Endodermal cell (in vitro differentiated cells): Measurements from ENCODE around the gene RHOH. TPM values are rescaled to one million over a fixed set of nuclear protein-coding genes. Genes with fewer than 3 reads are reported as not detected.

Source experiments
- DNase-seq: peaks from one replicate; pipeline ENCODE4 v3.0.0-alpha.2; 2017
- H3K27ac ChIP-seq: 2 replicates; pipeline ENCODE4 v1.5.1; 2013; ENCODE audit warnings: mild to moderate bottlenecking, low read depth, low read length, moderate library complexity
- H3K27me3 ChIP-seq: 2 replicates; pipeline ENCODE4 v1.6.1; 2013; ENCODE audit warnings: mild to moderate bottlenecking, low read length, moderate library complexity; ENCODE audit not compliant: insufficient read depth, control insufficient read depth, poor library complexity, severe bottlenecking
- H3K36me3 ChIP-seq: 2 replicates; pipeline ENCODE4 v1.7.0; 2013; ENCODE audit warnings: mild to moderate bottlenecking, low read length, moderate library complexity; ENCODE audit not compliant: control insufficient read depth, insufficient read depth
- H3K4me1 ChIP-seq: one replicate; pipeline ENCODE4 v1.7.0; 2013; ENCODE audit warnings: low read length; ENCODE audit not compliant: control insufficient read depth, insufficient read depth
- H3K4me3 ChIP-seq: 2 replicates; pipeline ENCODE4 v1.5.1; 2013; ENCODE audit warnings: mild to moderate bottlenecking, low read length, moderate library complexity
- H3K9ac ChIP-seq: 2 replicates; pipeline ENCODE4 v1.6.1; 2013; ENCODE audit warnings: mild to moderate bottlenecking, low read length, moderate library complexity; ENCODE audit not compliant: poor library complexity, severe bottlenecking; ENCODE audit errors: extremely low read depth
- H3K9me3 ChIP-seq: 2 replicates; pipeline ENCODE4 v1.6.1; 2013; ENCODE audit warnings: mild to moderate bottlenecking, low read length, moderate library complexity; ENCODE audit not compliant: control insufficient read depth
- H3K27ac Mint-ChIP-seq: 2 replicates; pipeline ENCODE4 v1.8.0; 2020; ENCODE audit warnings: mixed read lengths
- H3K27me3 Mint-ChIP-seq: 2 replicates; pipeline ENCODE4 v1.8.0; 2021; ENCODE audit warnings: mild to moderate bottlenecking, mixed read lengths; ENCODE audit not compliant: insufficient read depth
- H3K36me3 Mint-ChIP-seq: 2 replicates; pipeline ENCODE4 v1.8.0; 2020; ENCODE audit warnings: low read depth, mixed read lengths
- H3K4me1 Mint-ChIP-seq: 2 replicates; pipeline ENCODE4 v1.8.0; 2020; ENCODE audit warnings: mixed read lengths
- H3K4me3 Mint-ChIP-seq: 2 replicates; pipeline ENCODE4 v1.8.0; 2020; ENCODE audit warnings: mild to moderate bottlenecking, moderate library complexity, mixed read lengths
- H3K9me3 Mint-ChIP-seq: 2 replicates; pipeline ENCODE4 v1.8.0; 2020; ENCODE audit warnings: mild to moderate bottlenecking, mixed read lengths
- CTCF ChIP-seq: fragments of 200-600 bp; sonication (generic); conservative IDR thresholded peaks from 2 replicates; pipeline ENCODE4 v1.5.0; 2021; ENCODE audit warnings: antibody characterized with exemption, mild to moderate bottlenecking
- WGBS, 2 experiments: methylation state at CpG; one replicate each; pipeline versions ENCODE4 v1.1.5 to v1.1.7; 2013; ENCODE audit warnings: missing lambda C conversion rate in 2 of 2, mixed read lengths in 1 of 2; ENCODE audit not compliant: insufficient coverage in 1 of 2, insufficient read length in 1 of 2; 5-methylcytosine and 5-hydroxymethylcytosine counted together
- total RNA-seq, 2 donors: library from RNA; stranded (reverse); fragmentation: NEBNext Ultra II Directional in 1 of 2; extraction: Animal tissue kit (Norgen Biotek cat#: 25700) in 1 of 2; gene quantifications; 2 replicates in 1 of 2; 3 replicates in 1 of 2; pipeline ENCODE4 v1.2.1, GENCODE V29; 2021

RHOH gene
- total RNA-seq, 2 donors from 2014 or later = 2.9 to 9.4 TPM

GRCh38 chr4:40160258-40160657, 36.6 kb upstream of the RHOH start:
- H3K27me3 Mint-ChIP-seq = no peaks in the 10 kb centered on the region
- 92 to 93% methylated on average over 4 to 9 of the region's 9 CpGs for WGBS, 2 experiments
- Histone ChIP-seq H3K4me1 (no peaks in the 10 kb centered on the region), H3K4me3 (no peak overlapping the region), H3K9me3 (no peaks in the 10 kb centered on the region), H3K27ac (no peak overlapping the region), H3K36me3 (peaks cover 46% of the 10 kb centered on the region), H3K9ac (no peak overlapping the region), H3K27me3 (no peaks in the 10 kb centered on the region)
- no peak overlapping the region for H3K4me3 Mint-ChIP-seq
- peaks cover 28% of the 10 kb centered on the region for H3K36me3 Mint-ChIP-seq
- H3K4me1 Mint-ChIP-seq = peaks cover 9% of the 10 kb centered on the region
- H3K27ac Mint-ChIP-seq = no peak overlapping the region
- H3K9me3 Mint-ChIP-seq = no peaks in the 10 kb centered on the region
- DNase-seq = no peak
- TF ChIP-seq CTCF = no peak

- H3K9me3 ChIP-seq = peaks cover 19% of the 10 kb centered on the region
- DNase-seq = no peak
- no peak overlapping the region for H3K4me3 ChIP-seq
- Mint-ChIP-seq H3K9me3 (peaks cover 9% of the 10 kb centered on the region), H3K4me1 (peaks cover 13% of the 10 kb centered on the region), H3K36me3 (peaks cover 35% of the 10 kb centered on the region), H3K4me3 (no peak overlapping the region), H3K27ac (no peak overlapping the region), H3K27me3 (no peaks in the 10 kb centered on the region)
- peaks cover 30% of the 10 kb centered on the region for H3K36me3 ChIP-seq
- no peak overlapping the region for H3K27ac ChIP-seq
- H3K4me1 ChIP-seq = no peaks in the 10 kb centered on the region
- 78 to 89% methylated on average over 2 to 3 of the region's 3 CpGs for WGBS, 2 experiments
- no peaks in the 10 kb centered on the region for H3K27me3 ChIP-seq
- H3K9ac ChIP-seq = no peak overlapping the region
- no peak for TF ChIP-seq CTCF
These were observed 32.4 kb upstream of the RHOH start for GRCh38 chr4:40164459-40164858.

- H3K4me3 Mint-ChIP-seq = no peak overlapping the region
- Histone ChIP-seq H3K36me3 (peaks cover 24% of the 10 kb centered on the region), H3K27me3 (no peaks in the 10 kb centered on the region), H3K4me3 (no peak overlapping the region), H3K27ac (no peak overlapping the region), H3K4me1 (no peaks in the 10 kb centered on the region), H3K9me3 (peaks cover 19% of the 10 kb centered on the region), H3K9ac (no peak overlapping the region)
- no peak for DNase-seq
- H3K27ac Mint-ChIP-seq = no peak overlapping the region
- no peaks in the 10 kb centered on the region for H3K27me3 Mint-ChIP-seq
- 100% methylated on average over 1 of the region's 1 CpG; no CpG with 5 or more reads in 1 of the 2 experiments for WGBS, 2 experiments
- H3K36me3 Mint-ChIP-seq = peaks cover 27% of the 10 kb centered on the region
- peaks cover 13% of the 10 kb centered on the region for H3K4me1 Mint-ChIP-seq
- TF ChIP-seq CTCF = no peak
- H3K9me3 Mint-ChIP-seq = peaks cover 9% of the 10 kb centered on the region
These were observed 30.9 kb upstream of the RHOH start for GRCh38 chr4:40165916-40166315.
